Stomach smooth muscle (tissue), 2 donors: ENCODE measurements around the gene TMEM184B.
A peak's percentile ranks its signal among the peaks of the same experiment; 100 is the strongest.

ENCODE experiments used
- H3K27ac ChIP-seq: one replicate; pipeline ENCODE4 v1.7.0; 2013; ENCODE audit warnings: mild to moderate bottlenecking, low read length, inconsistent platforms
- H3K27me3 ChIP-seq, 2 donors: one replicate each; pipeline ENCODE4 v1.7.0; 2013; ENCODE audit warnings: low read length in 2 of 2; ENCODE audit not compliant: insufficient read depth in 2 of 2, control insufficient read depth in 1 of 2
- H3K36me3 ChIP-seq, 2 donors: one replicate each; pipeline ENCODE4 v1.7.0; 2013; ENCODE audit warnings: low read length in 2 of 2; ENCODE audit not compliant: control insufficient read depth in 2 of 2, insufficient read depth in 2 of 2
- H3K4me1 ChIP-seq: one replicate; pipeline ENCODE4 v1.7.0; 2013; ENCODE audit warnings: low read length; ENCODE audit not compliant: control insufficient read depth, insufficient read depth
- H3K4me3 ChIP-seq, 2 donors: one replicate each; pipeline ENCODE4 v1.7.0; 2013; ENCODE audit warnings: low read length in 2 of 2
- H3K9ac ChIP-seq, 2 donors: one replicate each; pipeline ENCODE4 v1.7.0; 2013; ENCODE audit warnings: low read length in 2 of 2, mild to moderate bottlenecking in 1 of 2
- H3K9me3 ChIP-seq, 2 donors: one replicate each; pipeline ENCODE4 v1.7.0; 2013; ENCODE audit warnings: low read length in 2 of 2; ENCODE audit not compliant: control insufficient read depth in 2 of 2
- donor health status: healthy.
- donor health status: Pancreatic carcinoma.

Gene TMEM184B

GRCh38 chr22:38201711-38202436 lies 70.9 kb downstream of the TMEM184B start, which contains the start of gene MAFF:
TSS of gene MAFF (plus strand) at chr22:38201994. CDS start at chr22:38213854, 11,860 bp downstream.
- peak within 1 kb of the TSS; percentile 71 to 77 for H3K4me3 ChIP-seq
- no peaks in the 10 kb centered on the region for H3K9me3 ChIP-seq
- no peaks in the 10 kb centered on the region for H3K36me3 ChIP-seq
- H3K9ac ChIP-seq = peak within 1 kb of the TSS; percentile 80 to 87
- peak within 1 kb of the TSS; percentile 92 for H3K27ac ChIP-seq
- H3K27me3 ChIP-seq = no peaks in the 10 kb centered on the region
- H3K4me1 ChIP-seq = peaks cover 43% of the 10 kb centered on the region

- peaks cover 43% of the 10 kb centered on the region for H3K4me1 ChIP-seq
- peak overlapping the region; percentile 62 to 87 for H3K9ac ChIP-seq
- H3K36me3 ChIP-seq = no peaks in the 10 kb centered on the region
- no peaks in the 10 kb centered on the region for H3K9me3 ChIP-seq
- peak overlapping the region; percentile 71 to 77 for H3K4me3 ChIP-seq
- peak overlapping the region; percentile 92 for H3K27ac ChIP-seq
- no peaks in the 10 kb centered on the region for H3K27me3 ChIP-seq
Measured at GRCh38 chr22:38201371-38201710, 71.5 kb downstream of the TMEM184B start.

DNA sequence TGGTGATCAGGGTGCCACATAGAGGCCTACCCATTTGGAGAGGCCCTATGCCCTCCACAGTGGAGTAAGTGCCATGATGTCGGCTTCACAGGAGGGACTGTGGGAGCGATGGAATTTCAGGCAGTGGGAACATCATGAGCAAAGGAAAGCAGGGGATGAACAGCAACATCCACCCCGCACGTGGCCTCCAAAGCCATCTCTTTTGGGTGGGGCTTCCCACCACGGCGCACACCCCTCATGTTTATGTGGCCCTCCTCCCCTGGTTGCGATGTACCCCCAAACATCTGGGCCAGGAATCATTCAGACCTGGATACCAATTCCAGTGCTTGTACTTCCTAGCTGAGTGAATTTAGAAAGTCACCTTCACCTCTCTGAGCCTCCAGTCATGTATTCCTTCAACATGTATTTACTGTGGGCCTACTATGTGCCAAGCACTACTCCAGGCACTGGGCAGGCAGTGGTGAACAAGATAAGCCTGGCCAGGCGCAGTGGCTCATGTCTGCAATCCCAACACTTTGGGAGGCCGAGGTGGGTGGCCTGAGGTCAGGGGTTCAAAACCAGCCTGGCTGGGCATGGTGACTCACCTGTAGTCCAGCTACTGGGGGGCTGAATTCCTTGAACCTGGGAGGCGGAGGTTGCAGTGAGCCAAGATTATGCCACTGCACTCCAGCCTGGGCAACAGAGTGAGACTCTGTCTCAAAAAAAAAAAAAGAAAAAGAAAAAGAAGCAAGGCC lies 72.8 kb downstream of the TMEM184B start:
- no peak overlapping the region for H3K4me3 ChIP-seq
- no peaks in the 10 kb centered on the region for H3K9me3 ChIP-seq
- no peak overlapping the region for H3K9ac ChIP-seq
- no peaks in the 10 kb centered on the region for H3K27me3 ChIP-seq
- no peak overlapping the region for H3K27ac ChIP-seq
- peaks cover 33% of the 10 kb centered on the region for H3K4me1 ChIP-seq
- H3K36me3 ChIP-seq = no peaks in the 10 kb centered on the region

- H3K9ac ChIP-seq = no peak overlapping the region
- H3K9me3 ChIP-seq = no peaks in the 10 kb centered on the region
- H3K27me3 ChIP-seq = peaks cover 0 to 3% of the 10 kb centered on the region in 2 donors
- no peaks in the 10 kb centered on the region for H3K36me3 ChIP-seq
- H3K27ac ChIP-seq = no peak overlapping the region
- no peak overlapping the region for H3K4me3 ChIP-seq
- H3K4me1 ChIP-seq = peaks cover 10% of the 10 kb centered on the region
Measured at GRCh38 chr22:38196791-38197419, 75.9 kb downstream of the TMEM184B start.

- Histone ChIP-seq H3K9ac (no peak overlapping the region), H3K36me3 (no peaks in the 10 kb centered on the region), H3K4me1 (peaks cover 4% of the 10 kb centered on the region), H3K27ac (no peak overlapping the region), H3K27me3 (peaks cover 0 to 3% of the 10 kb centered on the region in 2 donors), H3K9me3 (no peaks in the 10 kb centered on the region), H3K4me3 (no peak overlapping the region)
Measured at GRCh38 chr22:38193580-38193979, 79.2 kb downstream of the TMEM184B start.

DNA sequence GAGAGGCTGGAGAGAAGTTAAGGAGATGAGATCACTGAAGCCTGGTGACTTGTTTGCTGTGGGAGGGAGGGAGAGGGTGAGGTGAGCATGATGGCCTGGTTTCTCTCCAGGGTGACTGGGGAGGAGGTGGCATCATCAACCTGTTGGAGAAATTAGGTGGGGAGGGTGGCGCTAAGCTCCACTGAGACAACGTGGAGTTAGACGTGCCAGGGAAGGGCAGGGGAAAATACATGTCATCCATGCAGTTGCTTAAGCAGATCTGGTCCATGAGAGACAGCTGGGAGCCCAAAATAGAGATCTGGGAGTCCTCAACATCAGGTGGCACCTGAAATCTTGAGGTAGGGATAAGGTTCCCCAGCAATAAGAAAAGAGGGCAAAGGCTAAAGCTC lies 80.3 kb downstream of the TMEM184B start:
- peaks cover 0 to 3% of the 10 kb centered on the region in 2 donors for H3K27me3 ChIP-seq
- no peaks in the 10 kb centered on the region for H3K9me3 ChIP-seq
- H3K9ac ChIP-seq = no peak overlapping the region
- H3K36me3 ChIP-seq = no peaks in the 10 kb centered on the region
- no peak overlapping the region for H3K27ac ChIP-seq
- peaks cover 4% of the 10 kb centered on the region for H3K4me1 ChIP-seq
- H3K4me3 ChIP-seq = no peak overlapping the region

DNA sequence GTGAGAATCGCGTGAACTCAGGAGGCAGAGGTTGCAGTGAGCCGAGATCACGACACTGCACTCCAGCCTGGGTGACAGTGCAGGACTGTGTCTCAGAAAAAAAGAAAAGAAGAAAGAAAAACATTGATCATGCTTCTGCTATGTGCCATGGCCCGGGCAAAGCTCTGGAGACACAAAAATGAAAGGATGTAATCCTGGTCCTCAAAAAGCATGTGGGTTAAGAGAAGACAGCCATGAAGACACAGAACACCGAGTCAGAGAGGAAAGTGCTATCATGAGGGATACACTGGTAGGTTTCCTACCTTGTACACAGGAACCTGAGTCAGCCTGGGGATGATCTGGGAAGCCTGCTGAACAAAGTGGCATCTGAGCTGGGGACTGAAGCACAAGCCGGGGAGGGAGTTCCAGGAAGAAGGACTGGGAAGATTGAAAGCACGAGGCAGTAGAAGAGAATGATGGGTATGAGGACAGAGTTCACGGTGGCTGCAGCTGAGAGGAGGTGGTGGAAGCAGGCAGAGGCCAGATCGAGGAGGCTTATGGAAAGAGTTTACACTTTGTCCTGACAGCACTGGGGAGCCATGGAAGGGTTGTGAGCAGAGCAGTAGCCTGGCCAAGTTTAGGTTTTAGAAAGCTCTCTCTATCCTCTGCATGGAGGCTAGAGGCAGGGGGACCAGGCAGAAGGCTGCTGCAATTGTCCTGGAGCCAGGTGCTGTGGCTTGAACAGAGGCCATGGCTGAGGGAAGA lies 80.9 kb downstream of the TMEM184B start:
- H3K4me3 ChIP-seq = no peak overlapping the region
- peaks cover 0 to 3% of the 10 kb centered on the region in 2 donors for H3K27me3 ChIP-seq
- no peak overlapping the region for H3K27ac ChIP-seq
- H3K9me3 ChIP-seq = no peaks in the 10 kb centered on the region
- peaks cover 7% of the 10 kb centered on the region for H3K4me1 ChIP-seq
- no peak overlapping the region for H3K9ac ChIP-seq
- no peaks in the 10 kb centered on the region for H3K36me3 ChIP-seq

- no peaks in the 10 kb centered on the region for H3K36me3 ChIP-seq
Measured at GRCh38 chr22:38191055-38191454, 81.8 kb downstream of the TMEM184B start.

GRCh38 chr22:38190581-38190980 lies 82.2 kb downstream of the TMEM184B start:
- Histone ChIP-seq H3K9me3 (no peaks in the 10 kb centered on the region), H3K27ac (no peak overlapping the region), H3K36me3 (no peaks in the 10 kb centered on the region), H3K4me3 (no peak overlapping the region), H3K4me1 (peaks cover 7% of the 10 kb centered on the region), H3K9ac (no peak overlapping the region), H3K27me3 (peaks cover 0 to 3% of the 10 kb centered on the region in 2 donors)

More at GRCh38 chr22:38191055-38191454, 81.8 kb downstream of the TMEM184B start:
- Histone ChIP-seq H3K27me3 (peaks cover 0 to 3% of the 10 kb centered on the region in 2 donors), H3K9ac (no peak overlapping the region), H3K27ac (no peak overlapping the region), H3K4me1 (peaks cover 7% of the 10 kb centered on the region), H3K4me3 (no peak overlapping the region), H3K9me3 (no peaks in the 10 kb centered on the region)

DNA sequence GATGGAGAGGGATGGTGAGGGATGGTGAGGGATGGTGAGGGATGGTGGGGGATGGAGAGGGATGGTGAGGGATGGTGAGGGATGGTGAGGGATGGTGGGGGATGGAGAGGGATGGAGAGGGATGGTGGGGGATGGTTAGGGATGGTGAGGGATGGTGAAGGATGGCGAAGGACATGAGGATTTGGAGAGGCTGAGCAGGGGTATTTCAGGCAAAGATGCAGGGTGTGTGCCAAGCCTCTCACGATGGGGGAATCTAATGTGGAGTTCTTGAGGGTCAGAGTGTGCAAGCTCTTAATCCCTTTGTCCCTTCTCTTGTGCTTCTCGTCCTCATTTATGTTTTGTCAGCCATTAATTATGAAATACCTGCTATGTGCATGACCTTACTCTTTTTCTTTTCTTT lies 83.7 kb downstream of the TMEM184B start:
- Histone ChIP-seq H3K36me3 (no peaks in the 10 kb centered on the region), H3K9ac (no peak overlapping the region), H3K4me3 (no peak overlapping the region), H3K27ac (no peak overlapping the region), H3K27me3 (peaks cover 0 to 3% of the 10 kb centered on the region in 2 donors), H3K9me3 (no peaks in the 10 kb centered on the region), H3K4me1 (peaks cover 3% of the 10 kb centered on the region)
